Panc1 (cell line): Measurements from ENCODE around the gene TEX22. TPM values are rescaled to one million over a fixed set of nuclear protein-coding genes. Genes with fewer than 3 reads are reported as not detected.

Experiments
- ATAC-seq: fragments of 200-7000 bp; cut with Tn5 transposase; 2 replicates; pipeline ENCODE4 v1.9.1; 2020; ENCODE audit warnings: mild to moderate bottlenecking, moderate library complexity
- BruUV-seq: library from RNA; stranded (reverse); fragments of 400-500 nt; replicated peaks from 2 replicates; lab custom pipeline; 2021; lab: Mats Ljungman, UMichigan
- CTCF ChIA-PET: fragments of 300-600 bp; sonication (Branson Sonifier 250); formaldehyde crosslinking; loops from one replicate; lab custom pipeline; 2022; ENCODE audit warnings: antibody characterized with exemption; lab: Charles Lee
- POLR2A ChIA-PET: fragments of 300-600 bp; sonication (Branson Sonifier 250); formaldehyde crosslinking; loops from one replicate; lab custom pipeline; 2022; ENCODE audit warnings: antibody characterized with exemption; lab: Charles Lee
- DNase-seq: peaks from one replicate; pipeline ENCODE4 v3.0.0-alpha.2; 2010; ENCODE audit warnings: low read depth, low spot score
- H3K27ac ChIP-seq: 2 replicates; pipeline ENCODE4 v1.5.1; 2011; ENCODE audit warnings: mild to moderate bottlenecking, low read length, inconsistent platforms
- H3K27me3 ChIP-seq: fragments of 200-500 bp; sonication (Bioruptor generic); 2 replicates; pipeline ENCODE4 v1.6.0; 2014; ENCODE audit warnings: low read length, inconsistent platforms; ENCODE audit not compliant: control insufficient read depth, insufficient read depth
- H3K36me3 ChIP-seq: fragments of 200-500 bp; sonication (Bioruptor generic); 2 replicates; pipeline ENCODE4 v1.5.1; 2014; ENCODE audit warnings: inconsistent platforms, mild to moderate bottlenecking, low read length, moderate library complexity; ENCODE audit not compliant: control insufficient read depth, insufficient read depth
- H3K4me1 ChIP-seq: 2 replicates; pipeline ENCODE4 v1.5.1; 2011; ENCODE audit warnings: inconsistent platforms, mild to moderate bottlenecking, low read length, moderate library complexity; ENCODE audit not compliant: control insufficient read depth, insufficient read depth
- H3K4me3 ChIP-seq, 2 experiments: 2 replicates each; pipeline ENCODE4 v1.5.1; 2011 to 2012; ENCODE audit warnings: low read depth in 2 of 2, low read length in 2 of 2, mild to moderate bottlenecking in 2 of 2, inconsistent platforms in 1 of 2, moderate library complexity in 1 of 2
- H3K9me3 ChIP-seq: fragments of 200-500 bp; sonication (Bioruptor generic); 2 replicates; pipeline ENCODE4 v1.5.1; 2014; ENCODE audit warnings: low read depth, mild to moderate bottlenecking, inconsistent platforms, low read length, moderate library complexity; ENCODE audit not compliant: control insufficient read depth, insufficient read depth
- POLR2AphosphoS5 ChIP-seq: IDR thresholded peaks from 2 replicates; pipeline ENCODE4 v1.6.1; 2012; ENCODE audit warnings: mild to moderate bottlenecking, low read depth, low read length, moderate library complexity
- SIN3A ChIP-seq: IDR thresholded peaks from 2 replicates; pipeline ENCODE4 v1.6.1; 2012; ENCODE audit warnings: low read depth, mild to moderate bottlenecking, low read length, moderate library complexity, borderline replicate concordance; ENCODE audit not compliant: insufficient read depth
- TCF7L2 ChIP-seq: IDR thresholded peaks from 2 replicates; pipeline ENCODE4 v1.6.1; 2011; ENCODE audit warnings: mild to moderate bottlenecking, low read depth, low read length, inconsistent platforms
- in situ Hi-C: cut with HindIII; loops from 2 replicates; pipeline ENCODE4 v1.10.0; 2016; ENCODE audit warnings: low sequenced_read_pairs, low pct_unique_long_range_greater_than_20kb
- intact Hi-C: fragments of 100-400 bp; cut with micrococcal nuclease; formaldehyde crosslinking; loops from one replicate; pipeline ENCODE4 v1.10.0; 2022; ENCODE audit not compliant: unreplicated experiment
- total RNA-seq: library from RNA; stranded (reverse); gene quantifications from one replicate; pipeline ENCODE4 v1.2.1, GENCODE V29; 2021; ENCODE audit not compliant: unreplicated experiment
- TF ChIP-seq, protein P1 (sequence below), 2 experiments: IDR thresholded peaks; 2 replicates each; pipeline ENCODE4 v1.6.1; 2011 to 2012; ENCODE audit warnings: low read depth in 2 of 2, control low read depth in 1 of 2, low read length in 1 of 2, mild to moderate bottlenecking in 1 of 2, moderate library complexity in 1 of 2; ENCODE audit not compliant: insufficient read depth in 1 of 2
- TF ChIP-seq, protein P2 (sequence below): fragments of 450-650 bp; IDR thresholded peaks from 2 replicates; pipeline ENCODE4 v1.5.1; 2017; ENCODE audit warnings: mild to moderate bottlenecking

TEX22 gene
- total RNA-seq, 1 experiment from 2014 or later = 2.9 TPM

DNA sequence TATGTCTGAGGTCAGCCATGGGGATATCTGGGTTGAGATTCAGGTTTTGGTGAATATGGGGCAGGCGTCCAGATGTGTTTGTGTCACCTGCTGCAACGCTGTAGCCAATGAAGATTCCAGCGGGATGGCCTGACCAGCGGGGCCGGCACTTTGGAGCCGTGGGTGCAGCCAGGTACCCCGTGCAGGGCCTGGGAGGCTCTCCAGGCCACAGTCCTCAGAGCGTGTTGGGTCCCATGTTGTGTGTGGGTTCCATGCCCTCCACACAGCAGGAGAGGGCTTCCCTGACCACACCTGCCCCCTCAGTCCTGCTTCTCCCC, 2.8 kb upstream of the TEX22 start:
- no peak for DNase-seq
- no peaks in the 10 kb centered on the region for H3K9me3 ChIP-seq
- H3K27me3 ChIP-seq = no peaks in the 10 kb centered on the region
- H3K27ac ChIP-seq = no peak overlapping the region
- H3K36me3 ChIP-seq = no peaks in the 10 kb centered on the region; the same call in 1 of the 2 replicates
- intact Hi-C loops (no loop called here), in situ Hi-C loops (no loop called here)
- no peak overlapping the region for H3K4me3 ChIP-seq
- ChIA-PET CTCF (no interaction called here), POLR2A (no interaction called here)
- TF ChIP-seq POLR2AphosphoS5 = no peak
- TF ChIP-seq, protein P1, sequence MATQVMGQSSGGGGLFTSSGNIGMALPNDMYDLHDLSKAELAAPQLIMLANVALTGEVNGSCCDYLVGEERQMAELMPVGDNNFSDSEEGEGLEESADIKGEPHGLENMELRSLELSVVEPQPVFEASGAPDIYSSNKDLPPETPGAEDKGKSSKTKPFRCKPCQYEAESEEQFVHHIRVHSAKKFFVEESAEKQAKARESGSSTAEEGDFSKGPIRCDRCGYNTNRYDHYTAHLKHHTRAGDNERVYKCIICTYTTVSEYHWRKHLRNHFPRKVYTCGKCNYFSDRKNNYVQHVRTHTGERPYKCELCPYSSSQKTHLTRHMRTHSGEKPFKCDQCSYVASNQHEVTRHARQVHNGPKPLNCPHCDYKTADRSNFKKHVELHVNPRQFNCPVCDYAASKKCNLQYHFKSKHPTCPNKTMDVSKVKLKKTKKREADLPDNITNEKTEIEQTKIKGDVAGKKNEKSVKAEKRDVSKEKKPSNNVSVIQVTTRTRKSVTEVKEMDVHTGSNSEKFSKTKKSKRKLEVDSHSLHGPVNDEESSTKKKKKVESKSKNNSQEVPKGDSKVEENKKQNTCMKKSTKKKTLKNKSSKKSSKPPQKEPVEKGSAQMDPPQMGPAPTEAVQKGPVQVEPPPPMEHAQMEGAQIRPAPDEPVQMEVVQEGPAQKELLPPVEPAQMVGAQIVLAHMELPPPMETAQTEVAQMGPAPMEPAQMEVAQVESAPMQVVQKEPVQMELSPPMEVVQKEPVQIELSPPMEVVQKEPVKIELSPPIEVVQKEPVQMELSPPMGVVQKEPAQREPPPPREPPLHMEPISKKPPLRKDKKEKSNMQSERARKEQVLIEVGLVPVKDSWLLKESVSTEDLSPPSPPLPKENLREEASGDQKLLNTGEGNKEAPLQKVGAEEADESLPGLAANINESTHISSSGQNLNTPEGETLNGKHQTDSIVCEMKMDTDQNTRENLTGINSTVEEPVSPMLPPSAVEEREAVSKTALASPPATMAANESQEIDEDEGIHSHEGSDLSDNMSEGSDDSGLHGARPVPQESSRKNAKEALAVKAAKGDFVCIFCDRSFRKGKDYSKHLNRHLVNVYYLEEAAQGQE (IDR thresholded peaks at IDR 0.05; ENCODE audit: insufficient read depth in 1 of 2, low read depth in 2 of 2, low read length in 1 of 2) = no peak
- no peak for TF ChIP-seq TCF7L2
- TF ChIP-seq, protein P2, sequence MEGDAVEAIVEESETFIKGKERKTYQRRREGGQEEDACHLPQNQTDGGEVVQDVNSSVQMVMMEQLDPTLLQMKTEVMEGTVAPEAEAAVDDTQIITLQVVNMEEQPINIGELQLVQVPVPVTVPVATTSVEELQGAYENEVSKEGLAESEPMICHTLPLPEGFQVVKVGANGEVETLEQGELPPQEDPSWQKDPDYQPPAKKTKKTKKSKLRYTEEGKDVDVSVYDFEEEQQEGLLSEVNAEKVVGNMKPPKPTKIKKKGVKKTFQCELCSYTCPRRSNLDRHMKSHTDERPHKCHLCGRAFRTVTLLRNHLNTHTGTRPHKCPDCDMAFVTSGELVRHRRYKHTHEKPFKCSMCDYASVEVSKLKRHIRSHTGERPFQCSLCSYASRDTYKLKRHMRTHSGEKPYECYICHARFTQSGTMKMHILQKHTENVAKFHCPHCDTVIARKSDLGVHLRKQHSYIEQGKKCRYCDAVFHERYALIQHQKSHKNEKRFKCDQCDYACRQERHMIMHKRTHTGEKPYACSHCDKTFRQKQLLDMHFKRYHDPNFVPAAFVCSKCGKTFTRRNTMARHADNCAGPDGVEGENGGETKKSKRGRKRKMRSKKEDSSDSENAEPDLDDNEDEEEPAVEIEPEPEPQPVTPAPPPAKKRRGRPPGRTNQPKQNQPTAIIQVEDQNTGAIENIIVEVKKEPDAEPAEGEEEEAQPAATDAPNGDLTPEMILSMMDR = no peak
- TF ChIP-seq SIN3A = no peak
- peaks cover 3% of the 10 kb centered on the region; the same call in 1 of the 2 replicates for H3K4me1 ChIP-seq
- BruUV-seq = no TSS peak
- no peak for ATAC-seq

DNA sequence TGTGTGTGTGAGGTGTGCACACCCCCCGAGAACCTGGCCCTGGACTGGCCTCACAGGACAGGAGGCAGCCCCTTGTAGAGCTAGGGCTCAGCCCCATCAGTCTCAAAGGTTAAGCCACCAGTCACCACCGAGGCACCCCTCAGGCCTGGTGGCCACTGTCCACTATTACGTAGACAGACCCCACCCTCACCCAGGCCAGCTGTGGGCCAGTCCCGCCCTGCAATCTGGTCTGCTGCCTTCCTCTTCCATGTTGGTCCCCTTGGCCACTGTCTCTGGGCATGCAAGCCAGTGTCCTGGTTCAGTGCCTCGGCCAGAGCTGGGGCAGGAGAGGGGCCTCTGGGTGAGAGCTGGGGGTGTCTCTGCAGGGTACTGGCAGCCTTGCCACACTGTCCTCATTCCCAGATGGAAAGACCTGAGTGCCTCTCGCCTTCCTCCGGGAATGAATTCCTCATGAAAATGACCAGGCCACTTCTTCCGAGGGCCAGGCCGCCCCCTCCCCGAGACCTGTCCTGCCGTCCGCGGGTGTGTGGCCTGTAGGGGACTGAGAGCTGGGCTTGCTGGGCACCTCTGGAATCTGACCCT, 897 bp upstream of the TEX22 start:
- intact Hi-C loops = no loop called here
- ATAC-seq (peak; percentile 13), DNase-seq (no peak)
- Histone ChIP-seq H3K9me3 (no peaks in the 10 kb centered on the region), H3K27ac (peak overlapping the region; percentile 86), H3K36me3 (no peaks in the 10 kb centered on the region; the same call in 1 of the 2 replicates), H3K4me1 (peaks cover 3% of the 10 kb centered on the region; the same call in 1 of the 2 replicates), H3K4me3 (peak overlapping the region in 1 of 2 experiments; percentile 66; a peak in 2 of 4 replicates), H3K27me3 (no peaks in the 10 kb centered on the region)
- TF ChIP-seq POLR2AphosphoS5 = no peak
- TF ChIP-seq, protein P2 = no peak
- no peak for TF ChIP-seq SIN3A
- no peak for TF ChIP-seq TCF7L2
- TF ChIP-seq, protein P1 (IDR thresholded peaks at IDR 0.05; ENCODE audit: insufficient read depth in 1 of 2, low read depth in 2 of 2, low read length in 1 of 2) = no peak
- in situ Hi-C loops = no loop called here
- ChIA-PET CTCF (no interaction called here), POLR2A (no interaction called here)
- BruUV-seq = no TSS peak
